Natural killer cell (primary cell): ENCODE measurements around the gene DZIP1L. TPM values are rescaled to one million over a fixed set of nuclear protein-coding genes. Genes with fewer than 3 reads are reported as not detected.

Source experiments
- ATAC-seq, 3 donors: fragments of 150-1000 bp in 2 of 3; fragments of 200-7000 bp in 1 of 3; cut with Tn5 transposase; 1 replicate in 1 of 3; 2 replicates in 2 of 3; pipeline ENCODE4 v1.10.0; 2021; ENCODE audit warnings: mild to moderate bottlenecking in 2 of 3, moderate library complexity in 2 of 3
- DNase-seq, 2 donors: peaks; one replicate each; pipeline versions ENCODE4 v3.0.0 to v3.0.0-alpha.2; 2013 to 2021; ENCODE audit warnings: mixed read lengths in 1 of 2
- H3K27ac ChIP-seq: one replicate; pipeline ENCODE4 v1.5.1; 2013; ENCODE audit warnings: mild to moderate bottlenecking, low read length
- H3K27me3 ChIP-seq: one replicate; pipeline ENCODE4 v1.6.1; 2013; ENCODE audit warnings: low read length; ENCODE audit not compliant: control insufficient read depth, insufficient read depth
- H3K36me3 ChIP-seq: one replicate; pipeline ENCODE4 v1.6.1; 2013; ENCODE audit warnings: low read length; ENCODE audit not compliant: control insufficient read depth, insufficient read depth
- H3K4me1 ChIP-seq: one replicate; pipeline ENCODE4 v1.6.1; 2013; ENCODE audit warnings: low read length; ENCODE audit not compliant: control insufficient read depth, insufficient read depth
- H3K4me3 ChIP-seq: one replicate; pipeline ENCODE4 v1.5.1; 2013; ENCODE audit warnings: low read length
- H3K9me3 ChIP-seq: one replicate; pipeline ENCODE4 v1.6.1; 2013; ENCODE audit warnings: low read length; ENCODE audit not compliant: control insufficient read depth, insufficient read depth
- H3K27ac Mint-ChIP-seq, 2 donors: one replicate each; pipeline ENCODE4 v1.8.0; 2022; ENCODE audit warnings: mild to moderate bottlenecking in 2 of 2, mixed read lengths in 2 of 2, moderate library complexity in 1 of 2
- H3K27me3 Mint-ChIP-seq, 2 donors: one replicate each; pipeline ENCODE4 v1.8.0; 2022; ENCODE audit warnings: low read depth in 2 of 2, mixed read lengths in 2 of 2
- H3K36me3 Mint-ChIP-seq: one replicate; pipeline ENCODE4 v1.8.0; 2022; ENCODE audit warnings: mixed read lengths
- H3K4me1 Mint-ChIP-seq, 2 donors: one replicate each; pipeline ENCODE4 v1.8.0; 2022; ENCODE audit warnings: mixed read lengths in 2 of 2
- H3K4me3 Mint-ChIP-seq: one replicate; pipeline ENCODE4 v1.8.0; 2022; ENCODE audit warnings: mild to moderate bottlenecking, moderate library complexity, mixed read lengths
- H3K9me3 Mint-ChIP-seq, 2 donors: one replicate each; pipeline ENCODE4 v1.8.0; 2022; ENCODE audit warnings: mixed read lengths in 2 of 2
- WGBS: methylation state at CpG from one replicate; pipeline ENCODE4 v1.1.7; 2013; ENCODE audit warnings: missing lambda C conversion rate; ENCODE audit not compliant: insufficient coverage; 5-methylcytosine and 5-hydroxymethylcytosine counted together
- intact Hi-C: fragments of 100-400 bp; cut with micrococcal nuclease; formaldehyde crosslinking; loops from one replicate; pipeline ENCODE4 v1.14.2; 2022
- total RNA-seq, 4 donors: library from RNA; stranded (reverse); fragments of 120-200 nt in 1 of 4; gene quantifications; one replicate each; pipeline versions ENCODE4 v1.2.3 to v1.2.4, GENCODE V29; 2013 to 2022
- TF ChIP-seq, protein P1 (sequence below): fragments of 200-600 bp; IDR thresholded peaks from one replicate; pipeline ENCODE4 v1.8.0; 2022; ENCODE audit warnings: antibody characterized with exemption

Gene DZIP1L
- total RNA-seq, 3 donors from 2014 or later (not counting 1 experiment from before 2014, with no cell fraction given) = not detected

DNA sequence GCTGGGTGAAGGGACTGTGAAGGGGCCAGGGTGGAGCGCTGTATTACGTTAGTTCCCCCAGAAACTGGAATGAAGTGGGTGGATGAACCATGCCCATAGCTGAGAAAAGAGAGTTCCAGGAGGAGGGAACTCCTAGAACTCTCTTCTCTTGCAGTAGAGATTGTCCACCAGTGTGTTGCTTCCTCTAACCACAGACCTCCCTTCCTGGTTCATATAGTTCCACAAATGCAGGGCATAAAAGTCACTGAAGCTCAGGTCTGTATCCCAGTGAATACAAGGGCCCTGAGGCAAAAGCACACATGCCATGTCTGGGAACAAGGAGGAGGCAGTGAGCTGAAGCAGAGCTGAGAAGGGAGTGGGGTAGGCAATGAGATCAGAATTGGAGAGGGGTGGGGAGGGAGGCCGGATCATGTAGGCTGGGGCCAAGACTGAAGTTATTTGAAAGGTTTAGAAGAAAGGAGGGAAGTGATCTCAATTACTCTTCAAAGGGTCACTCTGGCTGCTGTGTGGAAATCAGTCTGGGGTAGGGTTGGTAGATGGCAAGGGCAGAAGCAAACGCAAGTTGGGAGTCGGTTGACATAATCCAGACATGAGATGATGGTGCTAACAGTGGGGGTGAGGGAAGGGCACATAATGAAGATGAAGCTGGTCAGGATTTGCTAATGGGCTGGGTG, 10.3 kb upstream of the DZIP1L start:
- Mint-ChIP-seq H3K4me1 (no peaks in the 10 kb centered on the region), H3K36me3 (no peaks in the 10 kb centered on the region), H3K4me3 (no peak overlapping the region), H3K27me3 (peaks cover under 1 to 3% of the 10 kb centered on the region in 2 donors), H3K9me3 (no peaks in the 10 kb centered on the region), H3K27ac (no peak overlapping the region)
- ATAC-seq (no peak), DNase-seq (no peak)
- peaks cover 3% of the 10 kb centered on the region for H3K4me1 ChIP-seq
- H3K27ac ChIP-seq = no peak overlapping the region
- H3K9me3 ChIP-seq = no peaks in the 10 kb centered on the region
- WGBS = 86% methylated on average over 5 of the region's 5 CpGs
- H3K27me3 ChIP-seq = no peaks in the 10 kb centered on the region
- TF ChIP-seq, protein P1, sequence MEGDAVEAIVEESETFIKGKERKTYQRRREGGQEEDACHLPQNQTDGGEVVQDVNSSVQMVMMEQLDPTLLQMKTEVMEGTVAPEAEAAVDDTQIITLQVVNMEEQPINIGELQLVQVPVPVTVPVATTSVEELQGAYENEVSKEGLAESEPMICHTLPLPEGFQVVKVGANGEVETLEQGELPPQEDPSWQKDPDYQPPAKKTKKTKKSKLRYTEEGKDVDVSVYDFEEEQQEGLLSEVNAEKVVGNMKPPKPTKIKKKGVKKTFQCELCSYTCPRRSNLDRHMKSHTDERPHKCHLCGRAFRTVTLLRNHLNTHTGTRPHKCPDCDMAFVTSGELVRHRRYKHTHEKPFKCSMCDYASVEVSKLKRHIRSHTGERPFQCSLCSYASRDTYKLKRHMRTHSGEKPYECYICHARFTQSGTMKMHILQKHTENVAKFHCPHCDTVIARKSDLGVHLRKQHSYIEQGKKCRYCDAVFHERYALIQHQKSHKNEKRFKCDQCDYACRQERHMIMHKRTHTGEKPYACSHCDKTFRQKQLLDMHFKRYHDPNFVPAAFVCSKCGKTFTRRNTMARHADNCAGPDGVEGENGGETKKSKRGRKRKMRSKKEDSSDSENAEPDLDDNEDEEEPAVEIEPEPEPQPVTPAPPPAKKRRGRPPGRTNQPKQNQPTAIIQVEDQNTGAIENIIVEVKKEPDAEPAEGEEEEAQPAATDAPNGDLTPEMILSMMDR = no peak
- no peaks in the 10 kb centered on the region for H3K36me3 ChIP-seq
- no peak overlapping the region for H3K4me3 ChIP-seq
- intact Hi-C loops = no loop called here

DNA sequence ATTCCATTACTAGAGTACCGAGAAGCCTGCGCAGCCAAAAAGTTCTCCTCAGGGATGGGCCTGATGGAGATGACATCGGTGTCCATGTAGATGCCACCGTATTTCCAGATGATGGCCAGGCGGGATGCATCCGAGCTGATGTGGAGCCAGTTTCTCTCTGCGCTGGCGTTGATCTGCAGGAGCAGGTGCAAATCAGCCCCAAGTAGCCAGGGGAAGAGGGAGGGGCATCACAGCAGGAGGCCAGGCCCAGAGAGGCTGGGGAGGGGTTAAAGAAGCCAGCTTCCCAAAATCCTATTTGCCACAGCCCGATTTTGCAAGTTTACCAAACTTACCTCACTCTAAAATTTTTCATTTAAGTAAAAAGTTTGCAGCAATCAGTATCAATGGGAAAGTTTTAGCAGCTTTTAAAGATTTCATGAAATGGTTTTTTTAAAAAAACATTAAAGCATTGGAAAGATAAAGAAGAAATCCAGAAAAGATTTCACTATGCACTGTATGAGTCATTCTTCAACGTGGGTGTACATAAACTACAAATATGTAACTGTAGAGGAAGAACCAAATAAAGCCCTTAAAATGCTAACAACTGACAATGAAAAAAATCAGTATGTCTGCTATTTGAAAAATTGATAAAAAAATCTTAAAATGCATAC, 9.4 kb upstream of the DZIP1L start:
- intact Hi-C loops = no loop called here
- Mint-ChIP-seq H3K36me3 (no peaks in the 10 kb centered on the region), H3K4me3 (no peak overlapping the region), H3K9me3 (no peaks in the 10 kb centered on the region), H3K27ac (no peak overlapping the region), H3K4me1 (no peaks in the 10 kb centered on the region), H3K27me3 (peaks cover 5 to 9% of the 10 kb centered on the region in 2 donors)
- no peaks in the 10 kb centered on the region for H3K36me3 ChIP-seq
- ATAC-seq (no peak), DNase-seq (no peak)
- no peak overlapping the region for H3K27ac ChIP-seq
- TF ChIP-seq, protein P1 = no peak
- 97% methylated on average over 8 of the region's 10 CpGs for WGBS
- no peak overlapping the region for H3K4me3 ChIP-seq
- H3K4me1 ChIP-seq = peaks cover 3% of the 10 kb centered on the region
- no peaks in the 10 kb centered on the region for H3K9me3 ChIP-seq
- H3K27me3 ChIP-seq = no peaks in the 10 kb centered on the region

DNA sequence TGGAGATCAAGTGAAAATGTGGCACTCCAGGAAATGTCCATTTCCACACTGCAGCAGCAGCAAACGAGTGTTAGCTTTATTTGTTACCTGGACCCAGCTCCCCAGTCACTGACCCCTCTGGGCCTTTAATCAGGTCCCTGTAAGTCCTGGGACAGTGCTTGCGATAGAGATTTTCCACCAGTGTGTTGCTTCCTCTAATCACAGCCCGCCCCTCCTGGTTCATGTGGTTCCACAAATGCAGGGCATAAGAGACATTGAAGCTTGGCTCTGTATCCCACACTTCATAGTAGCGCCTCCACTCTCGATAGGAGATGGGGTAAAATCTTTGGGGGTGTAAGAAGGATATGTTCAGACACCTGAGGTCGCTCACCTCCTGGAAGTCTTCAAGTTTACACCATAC, 8.8 kb upstream of the DZIP1L start:
- no peaks in the 10 kb centered on the region for H3K9me3 Mint-ChIP-seq
- no peaks in the 10 kb centered on the region for H3K36me3 Mint-ChIP-seq
- Histone ChIP-seq H3K27ac (no peak overlapping the region), H3K36me3 (no peaks in the 10 kb centered on the region), H3K4me3 (no peak overlapping the region), H3K27me3 (no peaks in the 10 kb centered on the region), H3K4me1 (peaks cover 3% of the 10 kb centered on the region), H3K9me3 (no peaks in the 10 kb centered on the region)
- H3K4me1 Mint-ChIP-seq = no peaks in the 10 kb centered on the region
- intact Hi-C loops = no loop called here
- H3K27ac Mint-ChIP-seq = no peak overlapping the region
- TF ChIP-seq, protein P1 = no peak
- DNase-seq (no peak), ATAC-seq (no peak)
- no peak overlapping the region for H3K4me3 Mint-ChIP-seq
- 89% methylated on average over 5 of the region's 6 CpGs for WGBS
- peaks cover 5 to 9% of the 10 kb centered on the region in 2 donors for H3K27me3 Mint-ChIP-seq
